ENCODE measurements around the gene OR8B4.
"Not testable (repeated sequence)": the region's sequence is repeated elsewhere in the genome, so short reads cannot be mapped to it uniquely, and the experiment has no call there.

The OR8B4 gene

DNA sequence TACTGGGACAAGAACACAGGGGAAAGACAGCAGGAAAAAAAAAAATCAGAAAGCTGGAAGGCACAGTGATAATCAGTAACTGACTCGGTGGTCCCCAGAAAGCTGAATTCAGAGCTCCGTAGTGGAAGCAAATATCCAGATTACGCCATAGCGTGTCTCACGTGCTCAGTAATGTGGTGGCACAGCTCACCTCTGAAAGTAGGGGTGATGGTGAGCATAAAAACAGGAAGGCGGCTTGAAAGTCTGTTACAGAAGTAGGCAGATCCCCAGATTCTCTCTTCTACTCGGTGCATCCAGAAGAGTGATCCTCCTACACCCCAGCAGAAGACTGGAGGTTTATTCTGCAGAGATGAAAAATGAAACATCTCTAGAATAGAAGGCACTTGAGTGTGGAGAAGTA is 14.8 kb downstream of the OR8B4 start:
- no peak for DNase-seq (ENCODE audit: low spot score)
- TF ChIP-seq, protein P1, sequence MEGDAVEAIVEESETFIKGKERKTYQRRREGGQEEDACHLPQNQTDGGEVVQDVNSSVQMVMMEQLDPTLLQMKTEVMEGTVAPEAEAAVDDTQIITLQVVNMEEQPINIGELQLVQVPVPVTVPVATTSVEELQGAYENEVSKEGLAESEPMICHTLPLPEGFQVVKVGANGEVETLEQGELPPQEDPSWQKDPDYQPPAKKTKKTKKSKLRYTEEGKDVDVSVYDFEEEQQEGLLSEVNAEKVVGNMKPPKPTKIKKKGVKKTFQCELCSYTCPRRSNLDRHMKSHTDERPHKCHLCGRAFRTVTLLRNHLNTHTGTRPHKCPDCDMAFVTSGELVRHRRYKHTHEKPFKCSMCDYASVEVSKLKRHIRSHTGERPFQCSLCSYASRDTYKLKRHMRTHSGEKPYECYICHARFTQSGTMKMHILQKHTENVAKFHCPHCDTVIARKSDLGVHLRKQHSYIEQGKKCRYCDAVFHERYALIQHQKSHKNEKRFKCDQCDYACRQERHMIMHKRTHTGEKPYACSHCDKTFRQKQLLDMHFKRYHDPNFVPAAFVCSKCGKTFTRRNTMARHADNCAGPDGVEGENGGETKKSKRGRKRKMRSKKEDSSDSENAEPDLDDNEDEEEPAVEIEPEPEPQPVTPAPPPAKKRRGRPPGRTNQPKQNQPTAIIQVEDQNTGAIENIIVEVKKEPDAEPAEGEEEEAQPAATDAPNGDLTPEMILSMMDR (IDR thresholded peaks at IDR 0.05; ENCODE audit: extremely low read depth, missing control alignments) = no peak

DNA sequence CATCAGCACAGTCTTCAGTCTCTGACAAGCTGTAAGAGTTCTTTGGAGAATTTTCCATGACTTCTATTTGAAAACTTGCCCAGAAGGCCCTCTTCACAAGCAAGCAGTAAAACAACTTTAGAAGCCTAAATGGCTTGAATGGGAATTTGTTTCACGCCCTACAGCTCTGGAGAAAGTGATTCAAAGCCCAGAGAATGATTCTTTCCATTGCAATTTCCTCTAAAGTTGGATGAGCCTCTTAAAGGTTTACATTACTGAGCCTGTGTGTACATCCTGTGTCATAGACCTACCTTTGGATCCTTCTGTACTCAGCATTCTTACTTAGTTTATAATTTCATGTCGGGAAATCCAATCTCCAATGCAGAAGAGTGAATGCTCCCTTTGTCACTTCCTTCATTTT is 19.1 kb downstream of the OR8B4 start:
- DNase-seq (ENCODE audit: low spot score) = no peak
- TF ChIP-seq, protein P1 (IDR thresholded peaks at IDR 0.05; ENCODE audit: extremely low read depth, missing control alignments) = no peak

DNA sequence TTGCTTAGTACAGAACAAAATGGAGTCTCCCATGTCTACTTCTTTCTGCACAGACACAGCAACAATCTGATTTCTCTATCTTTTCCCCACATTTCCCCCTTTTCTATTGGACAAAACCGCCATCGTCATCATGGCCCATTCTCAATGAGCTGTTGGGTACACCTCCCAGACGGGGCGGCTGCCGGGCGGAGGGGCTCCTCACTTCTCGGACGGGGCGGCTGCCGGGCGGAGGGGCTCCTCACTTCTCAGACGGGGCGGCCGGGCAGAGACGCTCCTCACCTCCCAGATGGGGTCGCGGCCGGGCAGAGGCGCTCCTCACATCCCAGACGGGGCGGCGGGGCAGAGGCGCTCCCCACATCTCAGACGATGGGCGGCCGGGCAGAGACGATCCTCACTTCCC is 21.5 kb downstream of the OR8B4 start:
- DNase-seq (ENCODE audit: low spot score) = not testable (repeated sequence)

DNA sequence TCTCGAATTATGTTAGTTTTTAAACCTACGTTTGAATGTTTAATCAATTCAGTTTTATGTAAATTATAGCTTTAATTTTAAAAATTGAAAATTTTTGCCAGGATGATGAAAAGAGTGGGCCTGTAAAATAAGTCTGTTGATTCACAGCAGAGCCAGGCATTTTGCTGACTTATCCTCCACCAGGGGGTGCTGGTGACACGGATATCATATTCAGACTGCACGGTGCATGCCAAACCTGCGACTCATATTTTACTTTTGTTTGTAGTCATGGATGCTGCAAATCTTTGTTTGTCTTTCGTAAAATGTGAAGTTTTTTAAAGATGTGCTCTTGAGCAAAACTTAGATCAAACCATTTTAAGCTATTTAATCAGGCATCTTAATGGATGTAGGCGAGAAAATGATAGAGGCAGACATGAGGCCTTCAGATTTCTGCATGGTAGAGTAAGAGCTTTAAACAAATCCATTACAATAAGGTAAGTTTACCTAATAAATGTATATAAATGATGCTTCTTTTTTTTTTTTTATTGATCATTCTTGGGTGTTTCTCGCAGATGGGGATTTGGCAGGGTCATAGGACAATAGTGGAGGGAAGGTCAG is 22.2 kb downstream of the OR8B4 start:
- TF ChIP-seq, protein P1 (IDR thresholded peaks at IDR 0.05; ENCODE audit: extremely low read depth, missing control alignments) = peak; percentile 77
- peak; percentile 76 for DNase-seq (ENCODE audit: low spot score)

DNA sequence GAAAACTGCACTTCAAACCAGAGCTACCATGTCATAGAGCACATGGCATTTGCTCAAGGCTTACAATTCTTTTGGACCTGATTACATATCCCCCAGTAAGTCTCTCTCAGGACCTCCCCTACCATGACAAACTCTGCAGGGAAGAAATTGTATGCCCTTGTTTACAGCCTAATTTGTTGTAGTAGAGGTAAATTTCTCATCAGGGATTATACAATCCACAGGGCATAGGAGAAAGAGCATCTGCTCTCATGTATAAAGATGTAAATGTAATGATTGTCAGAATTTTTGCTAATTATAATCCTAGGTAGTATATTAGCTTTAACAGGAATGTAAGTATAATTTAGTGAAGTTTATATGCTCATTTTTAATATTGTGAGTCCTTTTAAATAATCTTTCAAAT is 25.7 kb downstream of the OR8B4 start, which contains the start of gene OR8B3:
Gene OR8B3 (minus strand): TSS at position 101 of the 400 bp plus-strand sequence. CDS start 1,673 bp downstream, outside the sequence.
- DNase-seq (ENCODE audit: low spot score) = no peak
- TF ChIP-seq, protein P1 (IDR thresholded peaks at IDR 0.05; ENCODE audit: extremely low read depth, missing control alignments) = no peak

DNA sequence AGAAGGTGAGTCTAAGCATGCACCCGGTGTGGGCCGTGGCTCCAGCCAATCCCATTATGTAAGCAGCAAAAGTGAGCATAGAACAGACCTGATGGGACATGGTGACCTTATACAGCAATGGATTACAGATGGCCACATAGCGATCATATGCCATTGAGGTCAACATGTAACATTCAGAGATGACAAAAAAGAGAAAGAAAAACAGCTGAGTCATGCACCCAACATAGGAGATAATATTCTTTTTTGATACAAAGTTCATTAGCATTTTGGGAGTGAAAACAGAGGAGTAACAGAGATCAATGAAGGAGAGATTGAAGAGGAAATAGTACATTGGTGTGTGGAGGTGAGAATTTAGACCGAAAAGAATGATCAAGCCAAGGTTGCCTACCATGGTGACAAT is 27.8 kb downstream of the OR8B4 start:
- DNase-seq (ENCODE audit: low spot score) = not testable (repeated sequence)

DNA sequence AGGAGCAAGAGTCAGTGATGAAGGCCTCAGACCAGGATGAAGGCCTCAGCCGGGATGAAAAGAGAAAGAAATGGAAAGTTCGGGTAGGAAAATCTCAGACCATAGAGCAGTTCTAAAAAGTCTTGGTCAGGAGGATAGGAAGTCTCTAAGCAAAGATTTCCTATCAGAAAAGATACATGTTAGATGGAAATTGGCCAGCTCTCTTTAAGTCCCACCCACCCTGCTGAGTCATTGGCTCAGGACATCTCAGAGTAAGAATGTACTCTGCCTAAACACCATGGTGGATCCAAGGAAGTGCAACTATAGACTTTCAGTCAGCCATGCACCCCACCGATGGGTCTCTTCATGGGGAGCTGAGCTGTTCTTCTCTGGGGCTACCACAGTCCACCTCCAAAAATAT is 30.3 kb downstream of the OR8B4 start:
- TF ChIP-seq, protein P1 (IDR thresholded peaks at IDR 0.05; ENCODE audit: extremely low read depth, missing control alignments) = no peak
- no peak for DNase-seq (ENCODE audit: low spot score)

DNA sequence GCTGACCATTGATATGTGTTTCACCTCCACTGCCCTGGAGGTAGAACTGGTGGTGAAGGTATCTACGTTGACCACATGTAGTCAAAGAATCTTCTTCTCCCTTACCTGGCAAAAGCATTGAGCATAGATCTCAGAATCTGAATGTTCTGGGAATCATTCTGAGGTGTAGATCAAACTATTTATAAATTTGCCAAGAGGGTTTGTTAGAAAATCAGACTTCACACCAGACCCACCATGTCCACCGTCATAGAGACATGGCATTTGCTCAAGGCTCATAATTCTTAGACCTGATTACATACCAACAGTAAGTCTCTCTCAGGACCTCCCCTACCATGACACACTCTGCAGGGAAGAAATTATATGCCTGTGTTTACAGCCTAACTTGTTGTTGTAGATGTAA is 40.3 kb downstream of the OR8B4 start, which contains the start of gene OR8B2:
Gene OR8B2 (minus strand): TSS at position 101 of the 400 bp plus-strand sequence. CDS start 1,156 bp downstream, outside the sequence.
- TF ChIP-seq, protein P1 (IDR thresholded peaks at IDR 0.05; ENCODE audit: extremely low read depth, missing control alignments) = no peak
- no peak for DNase-seq (ENCODE audit: low spot score)

DNA sequence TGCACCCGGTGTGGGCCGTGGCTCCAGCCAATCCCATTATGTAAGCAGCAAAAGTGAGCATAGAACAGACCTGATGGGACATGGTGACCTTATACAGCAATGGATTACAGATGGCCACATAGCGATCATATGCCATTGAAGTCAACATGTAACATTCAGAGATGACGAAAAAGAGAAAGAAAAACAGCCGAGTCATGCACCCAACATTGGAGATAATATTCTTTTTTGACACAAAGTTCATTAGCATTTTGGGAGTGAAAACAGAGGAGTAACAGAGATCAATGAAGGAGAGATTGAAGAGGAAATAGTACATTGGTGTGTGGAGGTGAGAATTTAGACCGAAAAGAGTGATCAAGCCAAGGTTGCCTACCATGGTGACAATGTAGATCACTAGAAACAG is 41.8 kb downstream of the OR8B4 start:
- DNase-seq (ENCODE audit: low spot score) = not testable (repeated sequence)
